Ascending aorta (tissue), 2 donors: ENCODE measurements around the gene SVOP. TPM values are rescaled to one million over a fixed set of nuclear protein-coding genes. Genes with fewer than 3 reads are reported as not detected.

Experiments used
- DNase-seq, 2 donors: peaks; one replicate each; pipeline ENCODE4 v3.0.0-alpha.2; 2019; ENCODE audit warnings: low spot score in 2 of 2
- H3K27ac ChIP-seq, 2 donors: fragments of 200-600 bp; sonication (generic); one replicate each; pipeline ENCODE4 v1.5.1; 2016 to 2017; ENCODE audit warnings: mild to moderate bottlenecking in 1 of 2
- H3K27me3 ChIP-seq: fragments of 200-600 bp; sonication (generic); one replicate; pipeline ENCODE4 v1.5.1; 2017
- H3K36me3 ChIP-seq, 2 donors: fragments of 200-600 bp; sonication (generic); one replicate each; pipeline ENCODE4 v1.5.1; 2016
- H3K4me1 ChIP-seq, 2 donors: fragments of 200-600 bp; sonication (generic); one replicate each; pipeline ENCODE4 v1.5.1; 2016 to 2017; ENCODE audit warnings: mild to moderate bottlenecking in 1 of 2
- H3K4me3 ChIP-seq, 2 donors: fragments of 200-600 bp; sonication (generic); one replicate each; pipeline ENCODE4 v1.5.1; 2016 to 2017; ENCODE audit warnings: mild to moderate bottlenecking in 1 of 2
- H3K9me3 ChIP-seq, 2 donors: fragments of 200-600 bp; sonication (generic); one replicate each; pipeline ENCODE4 v1.5.1; 2016
- CTCF ChIP-seq, 3 experiments: fragments of 200-600 bp in 2 of 3; fragments of 450-650 bp in 1 of 3; sonication (generic) in 2 of 3; IDR thresholded peaks; one replicate each; pipeline ENCODE4 v1.5.1; 2016 to 2019; ENCODE audit warnings: antibody characterized with exemption in 3 of 3, mild to moderate bottlenecking in 1 of 3, moderate library complexity in 1 of 3
- intact Hi-C: fragments of 100-400 bp; cut with DNase I; formaldehyde crosslinking; loops from one replicate; pipeline ENCODE4 v1.15.1; 2023
- total RNA-seq: library from RNA; depleted of rRNA; stranded (reverse); fragments of >200 nt; gene quantifications from one replicate; pipeline ENCODE4 v1.1.0, GENCODE V29; 2016

The SVOP gene
- total RNA-seq, 1 donor from 2014 or later, result not detected

GRCh38 chr12:108912361-108912760, 108.5 kb downstream of the SVOP start:
- no peak for TF ChIP-seq CTCF (IDR thresholded peaks at IDR 0.05)
- no peaks in the 10 kb centered on the region for H3K9me3 ChIP-seq
- H3K36me3 ChIP-seq, result no peaks in the 10 kb centered on the region
- H3K4me3 ChIP-seq, result no peak overlapping the region
- no peak overlapping the region for H3K27ac ChIP-seq
- no peaks in the 10 kb centered on the region for H3K27me3 ChIP-seq
- no peak for DNase-seq
- intact Hi-C loops, result no loop called here
- H3K4me1 ChIP-seq, result peaks cover 0 to 7% of the 10 kb centered on the region in 2 donors

DNA sequence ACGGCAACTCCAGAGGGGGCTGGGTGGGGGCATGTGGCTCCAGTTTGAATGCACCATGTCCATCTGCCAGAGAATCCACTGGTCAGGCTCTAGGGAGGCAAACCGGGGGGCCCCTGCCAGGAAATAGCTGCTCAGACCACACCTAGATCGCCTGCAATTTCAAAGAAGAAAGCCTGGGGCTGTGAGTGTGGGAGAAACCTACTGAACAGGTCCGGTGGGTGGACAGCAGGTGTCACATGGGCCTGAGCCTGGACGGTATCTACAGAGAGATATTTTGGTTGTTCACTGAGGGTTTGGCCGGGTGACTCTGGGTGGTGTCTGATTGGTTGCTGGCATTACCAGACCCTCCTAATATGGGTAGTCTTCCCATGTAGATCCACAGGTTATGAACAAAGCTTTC, 109.0 kb downstream of the SVOP start:
- DNase-seq, result no peak
- Histone ChIP-seq H3K27ac (no peak overlapping the region), H3K36me3 (no peaks in the 10 kb centered on the region), H3K27me3 (no peaks in the 10 kb centered on the region), H3K9me3 (no peaks in the 10 kb centered on the region), H3K4me1 (peaks cover 0 to 7% of the 10 kb centered on the region in 2 donors), H3K4me3 (no peak overlapping the region)
- intact Hi-C loops, result no loop called here
- TF ChIP-seq CTCF (IDR thresholded peaks at IDR 0.05), result no peak

GRCh38 chr12:108910336-108910735, 110.5 kb downstream of the SVOP start:
- H3K4me1 ChIP-seq, result peaks cover 0 to 7% of the 10 kb centered on the region in 2 donors
- H3K27ac ChIP-seq, result no peak overlapping the region
- no peaks in the 10 kb centered on the region for H3K36me3 ChIP-seq
- H3K9me3 ChIP-seq, result no peaks in the 10 kb centered on the region
- intact Hi-C loops, result no loop called here
- TF ChIP-seq CTCF (IDR thresholded peaks at IDR 0.05), result no peak
- DNase-seq, result no peak
- H3K4me3 ChIP-seq, result no peak overlapping the region
- H3K27me3 ChIP-seq, result no peaks in the 10 kb centered on the region

- no peak overlapping the region for H3K4me3 ChIP-seq
- no peaks in the 10 kb centered on the region for H3K9me3 ChIP-seq
- TF ChIP-seq CTCF (IDR thresholded peaks at IDR 0.05), result no peak
- intact Hi-C loops, result no loop called here
- no peaks in the 10 kb centered on the region for H3K27me3 ChIP-seq
- no peak for DNase-seq
- no peaks in the 10 kb centered on the region for H3K36me3 ChIP-seq
- H3K4me1 ChIP-seq, result no peaks in the 10 kb centered on the region
- H3K27ac ChIP-seq, result no peak overlapping the region
Observed at GRCh38 chr12:108907839-108908351, 113.0 kb downstream of the SVOP start.

DNA sequence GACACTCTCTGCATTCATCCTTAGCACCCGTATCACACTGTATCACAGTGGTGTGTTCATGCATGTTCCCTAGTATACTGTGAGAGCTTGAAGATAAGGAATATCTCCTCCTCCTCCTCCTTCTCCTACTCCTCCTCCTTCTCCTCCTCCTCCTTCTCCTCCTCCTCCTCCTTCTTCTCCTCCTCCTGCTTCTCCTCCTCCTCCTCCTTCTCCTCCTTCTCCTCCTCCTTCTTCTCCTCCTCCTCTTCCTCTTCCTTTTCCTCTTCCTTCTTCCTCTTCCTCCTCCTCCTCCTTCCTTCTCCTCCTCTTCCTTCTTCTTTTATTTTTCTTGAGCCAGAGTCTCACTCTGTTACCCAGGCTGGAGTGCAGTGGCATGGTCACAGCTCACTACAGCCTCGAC, 113.9 kb downstream of the SVOP start:
- TF ChIP-seq CTCF (IDR thresholded peaks at IDR 0.05), result no peak
- H3K27ac ChIP-seq, result no peak overlapping the region
- H3K9me3 ChIP-seq, result no peaks in the 10 kb centered on the region
- H3K36me3 ChIP-seq, result no peaks in the 10 kb centered on the region
- H3K27me3 ChIP-seq, result no peaks in the 10 kb centered on the region
- no peak for DNase-seq
- no peaks in the 10 kb centered on the region for H3K4me1 ChIP-seq
- intact Hi-C loops, result no loop called here
- H3K4me3 ChIP-seq, result no peak overlapping the region

DNA sequence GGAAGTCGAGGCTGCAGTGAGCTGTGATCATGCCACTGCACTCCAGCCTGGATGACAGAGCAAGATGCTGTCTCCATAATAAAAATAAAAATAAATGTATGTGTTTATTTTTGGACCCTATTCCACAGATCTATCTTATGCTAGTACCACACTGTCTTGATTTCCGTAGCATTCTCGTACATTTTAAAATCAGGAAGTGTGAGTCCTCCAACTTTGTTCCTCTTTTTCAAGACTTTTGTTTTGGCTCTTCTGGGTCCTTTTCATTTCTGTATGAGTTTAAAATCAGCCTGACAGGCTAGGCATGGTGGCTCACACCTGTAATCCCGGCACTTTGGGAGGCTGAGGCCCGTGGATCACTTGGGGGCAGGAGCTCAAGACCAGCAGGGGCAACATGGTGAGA, 115.1 kb downstream of the SVOP start:
- no peak for DNase-seq
- Histone ChIP-seq H3K27me3 (no peaks in the 10 kb centered on the region), H3K4me3 (no peak overlapping the region), H3K36me3 (no peaks in the 10 kb centered on the region), H3K9me3 (no peaks in the 10 kb centered on the region), H3K4me1 (no peaks in the 10 kb centered on the region), H3K27ac (no peak overlapping the region)
- intact Hi-C loops, result no loop called here
- no peak for TF ChIP-seq CTCF (IDR thresholded peaks at IDR 0.05)
